NOMO-1 treated with DMSO at 0.1 percent for 48 hours (cell line): ENCODE data around the gene MICU1.
A peak's percentile ranks its signal among the peaks of the same experiment; 100 is the strongest.
"Not testable (repeated sequence)": the region's sequence is repeated elsewhere in the genome, so short reads cannot be mapped to it uniquely, and the experiment has no call there.

Experiments used
- DNase-seq: peaks from one replicate; lab custom pipeline; 2025; ENCODE audit not compliant: unreplicated experiment; lab: John Stamatoyannopoulos, UW

MICU1 gene

GRCh38 chr10:72564596-72564995 lies 61.3 kb downstream of the MICU1 start:
- no peak for DNase-seq

- peak; percentile 92 for DNase-seq
These were observed 62.4 kb downstream of the MICU1 start for GRCh38 chr10:72563327-72563932.

GRCh38 chr10:72561745-72562166 lies 64.1 kb downstream of the MICU1 start:
- peak; percentile 71 for DNase-seq

GRCh38 chr10:72557362-72557761 lies 68.5 kb downstream of the MICU1 start:
- DNase-seq: no peak

- DNase-seq: peak; percentile 88
These were observed 73.0 kb downstream of the MICU1 start for GRCh38 chr10:72552857-72553256.

GRCh38 chr10:72550239-72550638 lies 75.6 kb downstream of the MICU1 start:
- no peak for DNase-seq

- DNase-seq: no peak
These were observed 80.3 kb downstream of the MICU1 start for GRCh38 chr10:72545546-72545945.

- DNase-seq: not testable (repeated sequence)
These were observed 82.0 kb downstream of the MICU1 start for GRCh38 chr10:72543855-72544254.

GRCh38 chr10:72542396-72542815 lies 83.5 kb downstream of the MICU1 start:
- DNase-seq: no peak

- DNase-seq: no peak
These were observed 84.5 kb downstream of the MICU1 start for GRCh38 chr10:72541337-72541736.

GRCh38 chr10:72540193-72540807 lies 85.6 kb downstream of the MICU1 start:
- no peak for DNase-seq

GRCh38 chr10:72539137-72539536 lies 86.7 kb downstream of the MICU1 start:
- DNase-seq: no peak

GRCh38 chr10:72525689-72526088 lies 100.2 kb downstream of the MICU1 start:
- DNase-seq: no peak

GRCh38 chr10:72525277-72525676 lies 100.6 kb downstream of the MICU1 start:
- no peak for DNase-seq

- DNase-seq: no peak
These were observed 101.4 kb downstream of the MICU1 start for GRCh38 chr10:72524489-72524888.

- DNase-seq: no peak
These were observed 101.9 kb downstream of the MICU1 start for GRCh38 chr10:72523932-72524396.

GRCh38 chr10:72523062-72523461 lies 102.8 kb downstream of the MICU1 start:
- DNase-seq: no peak

GRCh38 chr10:72517244-72517643 lies 108.6 kb downstream of the MICU1 start:
- no peak for DNase-seq

- DNase-seq: no peak
These were observed 110.4 kb downstream of the MICU1 start for GRCh38 chr10:72515455-72515854.

GRCh38 chr10:72513910-72514309 lies 112.0 kb downstream of the MICU1 start:
- DNase-seq: no peak

GRCh38 chr10:72511459-72511858 lies 114.4 kb downstream of the MICU1 start:
- peak; percentile 95 for DNase-seq

GRCh38 chr10:72509941-72510340 lies 115.9 kb downstream of the MICU1 start:
- peak; percentile 91 for DNase-seq
